ENCODE data around the gene SRSF4.
"Not testable (repeated sequence)": the region's sequence is repeated elsewhere in the genome, so short reads cannot be mapped to it uniquely, and the experiment has no call there.

- not testable (repeated sequence) for TF ChIP-seq CTCF (IDR thresholded peaks at IDR 0.05; ENCODE audit: poor library complexity, severe bottlenecking); POLR2AphosphoS5 (IDR thresholded peaks at IDR 0.05); RAD21 (conservative IDR thresholded peaks at IDR 0.05); EZH2 (IDR thresholded peaks at IDR 0.05; ENCODE audit: borderline replicate concordance, insufficient read depth, low read length, poor library complexity, severe bottlenecking)
Measured at GRCh38 chr1:29131056-29131455, 50.6 kb downstream of the SRSF4 start.
